GM21576 (cell line): ENCODE measurements around the gene MSH4.
"Not testable (repeated sequence)": the region's sequence is repeated elsewhere in the genome, so short reads cannot be mapped to it uniquely, and the experiment has no call there.

ENCODE experiments used
- ATAC-seq: cut with Tn5 transposase; IDR thresholded peaks from one replicate; pipeline ENCODE4 v1.9.1; 2021; ENCODE audit warnings: mild to moderate bottlenecking, moderate library complexity; ENCODE audit not compliant: unreplicated experiment

Gene MSH4

DNA sequence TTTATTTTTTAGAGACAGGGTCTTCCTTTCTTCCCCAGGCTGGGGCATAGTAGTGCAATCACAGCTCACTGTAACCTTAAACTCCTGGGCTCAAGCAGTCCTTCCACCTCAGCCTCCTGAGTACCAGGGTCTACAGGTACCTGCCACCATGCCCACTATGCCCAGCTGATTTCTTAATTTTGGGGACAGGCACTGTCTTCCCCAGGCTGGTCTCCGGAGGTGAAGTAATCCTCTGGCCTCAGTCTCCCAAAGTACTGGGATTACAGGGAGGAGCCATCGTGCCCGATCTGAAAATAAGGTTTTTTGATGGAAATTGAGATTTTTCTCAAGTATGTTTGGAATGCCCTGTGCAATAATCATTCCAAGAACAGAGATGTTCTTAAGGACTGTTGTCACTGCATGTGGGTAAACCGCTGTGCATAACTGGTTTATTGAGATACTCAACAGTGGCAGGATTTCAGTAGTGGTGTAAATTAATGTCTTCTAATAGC is 934 bp upstream of the MSH4 start:
- no peak for ATAC-seq

DNA sequence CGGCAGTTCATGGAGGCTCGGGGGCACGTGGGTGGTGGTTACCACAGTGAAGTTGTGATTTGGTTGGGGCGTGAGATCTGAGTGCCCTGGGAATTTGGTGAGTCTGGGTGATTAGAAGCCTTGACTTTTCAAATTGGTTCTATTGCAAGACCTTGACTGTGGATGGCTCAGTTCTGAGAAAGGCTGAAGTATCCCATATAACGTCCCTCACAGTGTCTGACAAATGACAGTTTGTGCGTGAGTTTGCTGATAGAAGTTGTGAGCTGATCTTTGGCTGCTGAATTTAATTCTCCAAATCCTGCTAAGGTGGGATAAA is 549 bp downstream of the MSH4 start:
- no peak for ATAC-seq

DNA sequence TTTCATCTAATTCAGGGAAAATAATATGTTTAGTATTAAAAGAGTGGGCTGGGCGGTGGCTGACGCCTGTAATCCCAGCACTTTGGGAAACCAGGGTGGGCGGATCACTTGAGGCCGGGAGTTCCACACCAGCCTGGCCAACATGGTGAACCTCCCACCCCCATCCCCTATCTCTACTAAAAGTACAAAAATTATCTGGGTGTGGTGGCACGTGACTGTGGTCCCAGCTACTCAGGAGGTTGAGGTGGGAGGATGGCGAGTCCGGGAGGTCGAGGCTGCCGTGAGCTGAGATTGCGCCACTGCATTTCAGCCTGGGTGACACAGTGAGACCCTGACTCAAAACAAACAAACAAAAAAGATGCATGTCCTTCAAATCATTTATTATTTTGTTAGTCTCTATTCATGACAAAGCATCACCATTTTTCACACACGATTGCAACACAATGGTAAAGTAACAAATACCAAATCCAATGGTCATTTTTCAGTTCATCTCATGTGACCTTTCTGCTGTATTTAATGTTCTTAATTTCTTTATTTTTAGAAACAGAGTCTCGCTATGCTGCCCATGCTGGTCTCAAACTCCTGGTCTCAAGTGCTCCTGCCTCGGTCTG is 1.0 kb downstream of the MSH4 start:
- ATAC-seq = no peak

DNA sequence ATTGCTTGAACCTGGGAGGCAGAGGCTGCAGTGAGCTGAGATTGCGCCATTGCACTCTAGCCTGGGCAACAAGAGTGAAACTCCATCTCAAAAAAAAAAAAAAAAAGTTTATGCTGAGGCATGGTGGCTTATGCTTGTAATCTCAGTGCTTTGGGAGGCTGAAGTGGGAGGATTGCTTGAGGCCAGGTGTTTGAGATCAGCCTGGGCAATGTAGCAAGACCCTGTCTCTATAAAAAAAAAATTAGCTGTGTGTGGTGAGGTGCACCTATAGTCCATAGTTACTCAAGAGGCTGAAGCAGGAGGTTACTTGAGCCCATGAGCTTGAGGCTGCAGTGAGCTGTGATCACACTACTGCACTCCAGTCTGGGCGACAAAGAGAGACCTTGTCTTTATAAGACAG is 4.8 kb downstream of the MSH4 start:
- ATAC-seq = not testable (repeated sequence)

DNA sequence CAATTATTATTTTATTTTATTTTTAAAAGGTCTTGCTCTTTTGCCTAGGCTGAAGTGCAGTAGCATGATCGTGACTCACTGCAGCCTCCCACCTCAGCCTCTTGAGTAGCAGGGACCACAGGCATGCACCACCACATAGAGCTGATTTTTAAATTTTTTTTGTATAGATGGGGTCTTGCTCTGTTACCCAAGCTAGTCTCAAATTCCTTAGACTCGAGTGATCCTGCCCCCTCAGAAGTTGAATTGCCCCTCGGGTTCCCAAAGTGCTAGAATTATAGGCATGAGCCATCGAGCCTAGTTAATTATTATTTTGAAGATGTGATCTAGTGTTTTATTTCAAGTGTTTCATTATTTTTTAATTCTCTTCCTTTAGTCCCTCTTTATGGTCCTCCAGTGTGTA is 12.2 kb downstream of the MSH4 start:
- no peak for ATAC-seq

DNA sequence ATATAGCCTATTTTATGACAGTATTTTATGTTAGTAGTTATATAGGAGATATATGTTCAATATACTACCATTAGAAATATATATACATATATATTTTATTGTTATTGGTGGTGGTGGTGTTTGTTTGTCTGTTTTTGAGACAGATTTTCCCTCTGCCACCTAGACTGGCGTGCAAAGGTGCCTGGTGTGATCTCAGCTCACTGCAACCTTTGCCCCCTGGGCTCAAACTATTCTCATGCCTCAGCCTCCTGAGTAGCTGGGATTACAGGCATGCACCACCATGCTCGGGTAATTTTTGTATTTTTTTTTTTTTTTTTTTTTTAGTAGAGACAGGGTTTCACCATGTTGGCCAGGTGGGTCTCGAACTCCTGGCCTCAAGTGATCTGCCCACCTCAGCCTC is 13.4 kb downstream of the MSH4 start:
- not testable (repeated sequence) for ATAC-seq

DNA sequence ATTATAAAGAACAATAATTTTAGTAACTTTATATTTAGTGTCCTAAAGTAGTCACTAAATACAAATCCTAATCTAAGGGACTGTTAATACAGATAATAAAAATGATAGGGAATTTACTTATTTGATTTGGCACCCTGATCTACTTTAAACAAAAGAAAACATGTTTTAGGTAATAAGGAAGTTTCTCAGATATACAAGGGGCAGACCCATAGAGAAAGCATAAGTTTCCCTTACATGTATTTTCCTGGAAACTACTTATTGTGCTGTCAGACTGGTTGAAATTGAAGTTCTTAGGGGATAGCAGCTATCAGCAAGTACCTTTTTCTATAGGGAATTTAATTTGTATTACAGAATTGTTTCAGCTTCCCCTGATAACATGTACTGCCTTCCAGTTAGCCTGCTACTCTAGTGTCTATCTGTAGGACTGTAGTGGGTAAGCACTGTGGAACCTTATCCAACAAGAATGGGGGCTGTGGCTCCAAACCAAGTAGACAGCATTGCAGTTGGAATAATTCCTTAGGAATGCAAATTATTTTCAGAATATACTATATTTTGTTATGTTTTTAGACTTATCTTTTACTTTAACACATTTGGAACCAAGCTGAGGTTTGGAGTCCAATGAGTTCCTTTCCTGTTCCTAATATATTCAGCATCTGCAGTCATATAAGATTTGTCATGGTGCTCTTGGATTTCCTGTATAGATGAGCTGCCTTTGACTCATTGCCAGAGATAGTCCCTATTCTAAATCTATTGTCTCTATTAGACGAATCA is 14.7 kb downstream of the MSH4 start:
- ATAC-seq = no peak

DNA sequence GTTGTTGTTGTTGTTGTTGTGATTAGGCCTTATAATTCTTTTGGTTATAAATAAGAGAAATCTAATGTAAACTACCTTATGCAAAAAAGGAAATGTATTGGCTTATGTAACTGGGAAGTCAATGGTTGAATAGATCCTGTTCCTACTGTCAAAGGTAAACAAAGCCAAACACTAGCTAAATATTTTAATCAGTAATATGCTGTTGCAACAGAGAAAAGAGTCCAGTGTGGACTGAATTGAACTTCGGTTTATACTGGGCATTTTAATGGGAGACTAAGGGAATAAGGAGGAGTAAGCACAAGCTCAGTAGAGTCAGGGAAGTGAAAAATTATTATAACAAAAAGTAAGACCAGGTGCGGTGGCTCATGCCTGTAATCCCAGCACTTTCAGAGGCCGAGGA is 15.4 kb downstream of the MSH4 start:
- no peak for ATAC-seq

DNA sequence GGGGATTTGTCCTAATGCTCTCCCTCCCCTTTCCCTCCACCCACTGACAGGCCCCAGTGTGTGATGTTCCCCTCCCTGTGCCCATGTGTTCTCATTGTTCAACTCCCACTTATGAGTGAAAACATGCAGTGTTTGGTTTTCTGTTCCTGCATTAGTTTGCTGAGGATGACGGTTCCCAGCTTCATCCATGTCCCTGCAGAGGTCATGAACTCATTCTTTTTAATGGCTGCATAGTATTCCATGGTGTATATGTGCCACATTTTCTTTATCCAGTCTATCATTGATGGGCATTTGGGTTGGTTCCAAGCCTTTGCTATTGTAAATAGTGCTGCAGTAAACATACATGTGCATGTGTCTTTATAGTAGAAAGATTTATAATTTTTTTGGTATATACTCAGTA is 26.9 kb downstream of the MSH4 start:
- not testable (repeated sequence) for ATAC-seq

DNA sequence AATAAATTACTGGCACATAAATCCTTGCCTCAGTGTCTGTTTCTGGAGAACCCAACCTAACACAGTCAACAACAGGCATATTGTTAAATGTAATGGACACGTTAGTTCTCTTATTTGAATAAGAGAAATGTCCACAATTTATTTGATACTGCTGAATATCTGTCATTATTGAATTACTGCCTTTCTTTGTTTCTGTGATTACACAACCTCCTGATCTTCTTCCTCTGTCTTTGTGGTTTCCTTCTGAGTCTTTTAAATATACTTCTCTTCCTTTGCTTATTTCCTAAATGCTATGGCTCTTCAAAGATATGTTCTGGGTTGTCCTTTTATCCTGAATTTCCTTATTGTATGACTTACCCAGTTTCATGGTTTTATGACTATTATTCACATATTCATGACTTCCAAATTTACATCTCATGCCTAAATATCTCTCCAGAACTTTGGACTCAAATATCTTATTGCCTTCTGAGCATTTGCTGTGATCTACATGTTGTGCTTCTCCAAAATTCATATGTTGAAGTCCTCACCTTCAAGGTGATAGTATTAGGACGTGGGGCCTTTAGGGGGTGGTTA is 39.9 kb downstream of the MSH4 start:
- ATAC-seq = no peak

DNA sequence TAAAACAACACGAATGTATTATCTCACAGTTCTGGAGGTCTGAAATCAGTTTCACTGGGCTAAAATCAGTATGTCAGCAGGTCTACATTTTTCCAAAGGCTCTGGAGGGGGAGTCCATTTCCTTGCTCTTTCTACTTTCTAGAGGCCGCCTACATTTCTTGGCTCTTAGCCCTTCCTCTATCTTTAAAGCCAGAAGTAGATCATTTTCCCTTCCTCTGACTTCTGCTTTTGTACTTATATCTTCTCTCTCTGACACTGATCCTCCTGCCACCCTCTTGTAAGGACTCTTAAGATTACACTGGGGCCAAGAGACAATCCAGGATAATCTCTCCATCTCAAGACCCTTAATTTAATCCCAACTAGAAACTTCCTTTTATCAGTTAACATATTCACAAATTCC is 41.4 kb downstream of the MSH4 start:
- ATAC-seq = no peak

DNA sequence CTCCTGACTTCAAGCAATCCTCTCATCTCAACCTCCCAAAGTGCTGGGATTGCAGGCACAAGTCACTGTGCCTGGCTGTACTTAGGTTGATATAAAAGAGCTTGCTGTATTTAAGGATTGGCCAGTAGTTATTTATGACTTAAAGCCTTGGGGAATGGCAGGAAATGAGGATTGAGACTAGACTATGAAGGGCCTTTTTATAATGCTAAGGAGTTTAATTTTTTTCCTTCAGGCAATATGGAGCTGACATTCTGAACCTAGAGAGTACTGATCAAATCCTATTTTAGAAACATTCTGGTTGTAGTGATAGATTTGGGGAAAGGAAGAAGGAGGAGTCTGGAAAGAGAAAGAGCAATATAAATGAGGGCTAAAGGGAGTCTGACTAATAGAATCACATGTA is 44.7 kb downstream of the MSH4 start:
- no peak for ATAC-seq

DNA sequence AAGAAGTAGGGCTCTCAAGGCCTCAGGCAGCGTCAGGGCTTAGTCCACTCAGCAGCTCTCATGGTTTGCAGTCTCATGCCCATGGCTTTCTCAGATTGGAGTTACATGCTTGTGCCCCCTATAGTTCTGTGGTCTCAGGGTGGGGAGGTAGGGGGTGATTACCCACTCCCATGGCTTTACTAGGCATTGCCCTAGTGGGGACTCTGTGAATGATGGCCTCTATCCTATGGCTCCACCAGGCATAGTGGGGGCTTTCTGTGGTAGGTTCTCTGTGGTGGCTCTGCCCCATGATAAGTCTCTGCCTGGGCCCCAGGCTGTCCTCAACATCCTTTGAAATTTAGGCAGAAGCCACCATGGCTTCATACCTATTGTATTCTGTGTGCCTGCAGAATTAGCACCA is 48.9 kb downstream of the MSH4 start:
- ATAC-seq = no peak

DNA sequence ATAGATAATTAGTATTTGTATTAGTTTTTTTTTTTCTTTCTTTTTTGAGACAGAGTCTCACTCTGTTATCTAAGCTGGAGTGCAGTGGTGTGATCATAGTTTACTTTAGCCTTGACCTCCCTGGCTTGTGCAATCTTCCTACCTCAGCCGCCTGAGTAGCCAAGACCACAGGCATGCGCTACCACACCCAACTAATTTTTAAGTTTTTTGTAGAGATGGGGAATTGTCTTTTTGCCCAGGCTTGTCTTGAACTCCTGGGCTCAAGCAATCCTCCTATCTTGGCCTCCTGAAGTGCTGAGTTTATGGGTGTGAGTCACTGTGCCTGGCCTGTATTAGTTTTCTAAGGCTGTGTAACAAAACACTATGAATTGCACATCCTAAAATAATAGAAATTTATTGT is 58.3 kb downstream of the MSH4 start:
- ATAC-seq = no peak

DNA sequence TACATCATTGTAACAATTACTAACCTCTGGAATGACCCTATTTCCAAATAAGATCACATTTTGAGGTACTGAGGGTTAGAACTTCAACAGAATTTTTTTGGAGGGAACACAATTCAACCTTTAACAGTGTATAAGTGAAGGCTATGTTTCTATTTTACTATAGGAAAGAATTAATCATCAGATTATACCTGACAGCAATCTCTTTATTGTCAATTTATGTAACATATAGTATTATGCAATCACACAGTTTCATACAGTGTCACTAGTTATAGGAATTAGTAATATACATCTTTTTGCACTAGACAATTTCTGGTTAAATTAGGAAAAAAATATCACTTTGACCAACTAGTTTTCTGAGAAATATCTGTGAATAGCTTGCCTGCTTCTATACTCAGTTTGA is 59.1 kb downstream of the MSH4 start:
- no peak for ATAC-seq

DNA sequence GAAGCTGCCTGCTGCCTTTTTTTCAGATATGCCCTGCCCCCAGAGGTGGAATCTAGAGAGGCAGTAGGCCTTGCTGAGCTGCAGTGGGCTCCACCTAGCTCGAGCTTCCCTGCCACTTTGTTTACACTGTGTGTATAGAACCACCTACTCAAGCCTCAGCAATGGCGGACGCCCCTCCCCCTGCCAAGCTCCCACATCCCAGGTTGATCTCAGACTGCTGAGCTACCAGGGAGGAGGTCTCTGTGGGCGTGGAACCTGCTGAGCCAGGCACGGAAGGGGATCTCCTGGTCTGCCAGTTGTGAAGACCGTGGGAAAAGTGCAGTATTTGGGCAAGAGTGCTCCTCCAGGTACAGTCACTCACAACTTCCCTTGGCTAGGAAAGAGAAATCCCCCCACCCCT is 65.1 kb downstream of the MSH4 start:
- no peak for ATAC-seq

DNA sequence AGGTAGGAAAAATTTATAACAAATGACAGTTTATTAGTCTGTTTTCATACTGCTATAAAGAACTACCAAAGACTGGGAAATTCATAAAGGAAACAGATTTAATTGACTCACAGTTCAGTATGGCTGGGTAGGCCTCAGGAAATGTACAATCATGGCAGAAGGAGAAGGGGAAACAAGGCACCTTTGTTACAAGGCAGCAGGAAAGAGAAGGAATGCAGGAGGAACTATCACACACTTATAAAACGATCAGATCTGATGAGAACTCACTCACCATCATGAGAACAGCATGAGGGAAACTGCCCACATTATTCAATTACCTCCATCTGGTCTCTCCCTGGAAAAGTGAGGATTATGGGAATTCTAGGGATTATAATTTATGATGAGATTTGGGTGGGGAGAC is 74.3 kb downstream of the MSH4 start:
- ATAC-seq = no peak

DNA sequence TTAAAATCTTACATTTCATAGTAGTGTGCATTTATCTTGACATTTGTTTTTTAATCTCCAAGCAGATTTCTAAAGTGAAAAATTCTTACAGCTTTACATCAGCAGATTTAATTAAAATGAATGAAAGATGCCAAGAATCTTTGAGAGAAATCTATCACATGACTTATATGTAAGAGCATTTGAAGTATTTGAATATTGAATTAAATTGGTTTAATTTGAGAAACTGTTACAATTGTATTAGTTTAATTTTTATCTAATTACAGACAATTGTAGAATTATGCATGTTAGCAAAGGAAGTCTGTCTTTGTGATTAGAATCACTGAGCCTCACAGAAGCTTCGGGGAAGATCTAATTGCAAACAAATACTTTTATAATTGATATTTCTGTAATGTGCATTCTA is 83.3 kb downstream of the MSH4 start:
- ATAC-seq = no peak

DNA sequence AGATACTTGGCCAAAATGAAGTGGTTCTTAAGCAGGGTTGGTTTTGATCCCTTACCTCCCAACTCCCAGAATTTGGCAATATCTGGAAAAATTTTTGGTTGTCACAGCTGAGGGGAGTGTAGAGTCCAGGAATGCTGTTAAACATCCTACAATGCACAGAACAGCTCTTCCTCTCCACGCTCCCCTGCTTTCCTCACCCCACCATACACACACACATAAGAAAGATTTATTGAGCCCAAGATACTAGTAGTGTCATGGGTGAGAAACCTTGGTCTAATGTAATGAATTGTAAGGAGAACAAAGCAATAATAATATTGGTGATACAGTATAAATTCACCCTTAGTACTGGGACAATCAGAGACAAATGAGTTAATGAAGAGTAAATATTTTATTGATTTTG is 87.8 kb downstream of the MSH4 start:
- ATAC-seq = no peak

DNA sequence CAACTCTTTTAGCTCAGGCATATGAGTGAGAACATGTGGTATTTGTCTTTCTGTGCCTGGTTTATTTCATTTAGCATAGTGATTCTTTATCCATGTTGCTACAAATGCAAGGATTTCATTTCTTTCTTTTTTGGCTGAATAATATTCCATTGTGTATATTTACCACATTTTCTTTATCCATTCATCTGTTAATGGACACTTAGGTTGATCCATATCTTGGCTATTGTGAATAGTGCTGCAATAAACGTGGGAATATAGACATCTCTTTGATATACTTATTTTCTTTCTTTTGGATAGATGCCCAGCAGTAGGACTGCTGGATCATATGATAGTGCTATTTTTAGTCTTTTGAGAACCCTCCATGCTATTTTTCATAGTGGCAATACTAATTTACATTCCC is 104.7 kb downstream of the MSH4 start:
- no peak for ATAC-seq

DNA sequence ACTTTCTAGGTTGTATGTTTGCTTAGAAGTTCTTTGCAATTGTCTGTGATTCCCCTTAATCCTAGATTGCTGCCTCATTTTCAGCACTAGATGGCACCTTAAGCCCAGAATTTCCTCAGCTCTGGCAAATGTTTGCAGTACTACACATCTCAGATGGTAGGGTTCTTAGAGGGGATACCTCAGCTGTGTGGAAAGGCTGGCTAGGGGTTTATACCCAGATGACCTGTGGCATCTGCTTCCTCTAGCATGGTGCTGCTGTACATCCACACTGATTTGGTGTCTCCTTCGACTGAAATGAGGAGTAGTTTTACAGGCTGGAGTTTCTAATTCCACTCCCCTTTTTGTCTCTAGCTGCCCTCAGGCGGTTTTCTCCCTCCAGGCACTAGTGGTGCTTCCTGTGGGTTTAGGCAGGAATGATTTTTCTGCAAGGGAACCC is 112.1 kb downstream of the MSH4 start:
- peak; percentile 87 for ATAC-seq

DNA sequence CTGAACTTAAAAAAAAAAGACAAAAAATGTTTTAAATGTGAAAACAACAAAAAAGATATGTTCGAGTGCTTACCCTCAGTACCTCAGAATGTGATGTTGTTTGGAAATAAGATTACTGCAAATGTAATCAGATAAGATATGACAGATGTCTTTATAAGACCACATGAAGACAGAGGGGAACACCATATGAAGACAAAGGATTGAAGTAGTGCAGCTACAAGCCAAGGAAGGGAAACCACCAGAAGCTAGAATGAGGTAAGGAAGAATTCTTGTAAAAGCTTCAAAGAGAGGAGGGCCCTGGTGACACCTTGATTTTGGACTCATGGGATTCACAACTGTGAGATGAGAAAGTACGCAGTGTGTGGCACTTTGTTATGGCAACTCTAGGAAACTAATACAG is 120.2 kb downstream of the MSH4 start:
- ATAC-seq = no peak

DNA sequence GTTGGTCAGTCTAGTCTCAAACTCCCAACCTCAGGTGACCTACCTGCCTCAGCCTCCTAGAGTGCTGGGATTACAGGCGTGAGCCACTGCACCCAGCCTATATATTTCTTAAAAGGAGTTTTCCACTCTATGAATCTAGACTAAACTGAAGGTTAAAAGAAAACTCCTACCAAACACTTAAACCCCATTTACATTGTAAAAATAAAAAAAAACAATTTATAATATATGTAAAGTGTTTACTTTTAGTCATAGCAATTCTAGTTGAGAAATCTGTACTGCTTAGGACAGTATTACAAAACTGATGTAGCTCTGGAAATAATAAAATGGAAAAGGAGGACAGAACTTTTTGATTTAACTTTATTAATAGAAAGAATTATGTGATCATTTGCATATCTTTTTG is 126.0 kb downstream of the MSH4 start:
- no peak for ATAC-seq
